Head of caudate nucleus (tissue), 42 donors: ENCODE results near the gene TNIK.

Experiments
- DNase-seq, 42 donors: peaks; one replicate each; pipeline versions ENCODE4 v3.0.0 to v3.0.0-alpha.2; 2020 to 2021; ENCODE audit warnings: mixed read lengths in 7 of 42
- intact Hi-C: fragments of 100-400 bp; cut with DNase I; formaldehyde crosslinking; loops from one replicate; pipeline ENCODE4 v1.15.0; 2022

Gene TNIK

GRCh38 chr3:171284308-171285075 is 175.7 kb downstream of the TNIK start:
- intact Hi-C loops, result no loop called here
- DNase-seq, result peak in 2 of 42 donors; percentile 15 to 62

GRCh38 chr3:171283848-171284222 is 176.4 kb downstream of the TNIK start:
- DNase-seq, result no peak
- intact Hi-C loops, result no loop called here

- intact Hi-C loops, result no loop called here
- DNase-seq, result peak in 11 of 42 donors; percentile 14 to 46 (median 30)
Measured at GRCh38 chr3:171283183-171283847, 176.9 kb downstream of the TNIK start.

- DNase-seq, result peak in 1 of 42 donors; percentile 30
Measured at GRCh38 chr3:171282041-171282440, 178.2 kb downstream of the TNIK start.

DNA sequence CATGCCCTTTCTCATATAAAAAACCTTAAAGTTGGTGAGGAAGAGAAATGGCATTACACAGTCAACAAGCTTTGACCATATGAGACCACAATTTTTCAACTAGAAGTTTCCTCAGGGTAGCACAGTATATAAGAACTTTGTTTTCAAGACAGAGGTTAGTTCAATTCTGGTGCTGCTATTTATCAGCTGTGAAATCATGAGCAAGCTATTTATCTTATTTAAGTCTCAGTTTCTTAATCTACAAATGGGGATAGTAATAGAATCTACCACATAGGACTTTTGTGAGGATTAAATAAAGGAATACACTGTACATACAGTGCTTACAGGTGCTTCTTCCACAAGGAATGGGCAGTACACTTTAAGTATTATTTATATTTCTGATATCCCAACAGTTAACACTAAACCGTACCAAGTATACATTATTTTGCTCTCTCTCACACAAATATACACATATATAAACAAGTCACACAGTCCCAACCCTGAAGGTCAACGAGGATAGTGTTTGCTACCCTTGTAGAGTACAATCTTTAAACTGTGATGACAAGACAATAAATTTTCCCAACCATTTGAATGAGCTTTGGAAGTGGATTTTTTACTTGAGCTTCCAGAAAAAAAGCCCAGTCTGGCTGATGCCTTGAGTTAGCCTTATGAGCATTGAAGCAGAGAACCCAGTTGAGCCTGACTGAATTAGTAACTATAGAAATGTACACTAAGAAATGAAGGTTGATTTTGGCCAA is 178.8 kb downstream of the TNIK start:
- no peak for DNase-seq
- intact Hi-C loops, result no loop called here

More at GRCh38 chr3:171282041-171282440, 178.2 kb downstream of the TNIK start:
- intact Hi-C loops, result no loop called here

- intact Hi-C loops, result no loop called here
- no peak for DNase-seq
Measured at GRCh38 chr3:171279972-171280371, 180.2 kb downstream of the TNIK start.

DNA sequence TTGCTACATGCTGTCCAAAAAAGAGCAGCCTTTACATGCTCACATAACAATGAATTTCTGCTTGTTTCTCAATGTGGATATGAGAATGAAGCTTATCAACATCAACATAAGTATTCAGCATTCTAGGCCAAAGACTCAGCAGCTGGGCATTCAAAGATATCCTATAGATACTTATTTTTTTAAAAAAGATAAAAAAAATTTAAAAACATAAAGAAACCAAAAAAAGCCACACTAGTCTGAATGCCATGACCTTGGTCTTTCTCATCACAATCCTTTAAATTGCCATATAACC is 182.0 kb downstream of the TNIK start:
- no peak for DNase-seq
- intact Hi-C loops, result no loop called here

DNA sequence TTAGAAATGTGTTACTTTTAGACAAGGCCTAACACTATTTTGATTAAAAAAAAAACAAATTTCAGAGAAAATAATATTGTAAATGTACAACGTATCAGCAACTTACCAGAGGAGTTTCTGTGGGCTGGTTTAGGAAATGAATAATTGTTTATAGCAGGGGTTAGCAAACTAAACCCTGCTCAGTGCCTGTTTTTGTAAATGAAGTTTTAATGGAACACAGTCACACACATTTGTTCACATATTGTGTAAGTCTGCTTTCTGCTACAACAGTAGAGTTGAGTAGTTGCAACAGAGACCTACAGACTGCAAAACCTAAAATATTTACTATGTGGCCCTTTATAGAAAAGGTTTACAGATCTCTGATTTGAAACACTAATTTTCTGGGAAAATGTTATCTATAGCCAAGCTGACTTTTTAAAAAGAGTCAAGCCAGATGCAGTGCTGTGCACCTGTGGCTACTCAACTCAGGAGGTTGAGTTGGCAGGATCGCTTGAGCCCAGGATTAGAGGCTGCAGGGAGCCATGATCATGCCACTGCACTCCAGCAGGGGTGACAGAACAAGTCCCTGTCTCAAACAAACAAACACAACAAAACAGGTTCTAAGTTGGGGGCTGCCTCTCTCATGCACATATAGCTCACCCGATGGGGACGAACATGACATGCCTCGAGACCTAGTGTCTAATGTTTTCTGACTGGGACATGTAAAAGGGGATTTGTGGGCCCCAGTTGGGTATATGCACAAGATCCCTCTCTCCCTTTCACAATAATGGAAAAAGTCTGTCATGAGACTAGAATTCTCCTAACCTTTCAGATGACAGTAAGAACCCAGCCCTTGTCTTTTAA is 182.5 kb downstream of the TNIK start:
- DNase-seq, result no peak
- intact Hi-C loops, result no loop called here

DNA sequence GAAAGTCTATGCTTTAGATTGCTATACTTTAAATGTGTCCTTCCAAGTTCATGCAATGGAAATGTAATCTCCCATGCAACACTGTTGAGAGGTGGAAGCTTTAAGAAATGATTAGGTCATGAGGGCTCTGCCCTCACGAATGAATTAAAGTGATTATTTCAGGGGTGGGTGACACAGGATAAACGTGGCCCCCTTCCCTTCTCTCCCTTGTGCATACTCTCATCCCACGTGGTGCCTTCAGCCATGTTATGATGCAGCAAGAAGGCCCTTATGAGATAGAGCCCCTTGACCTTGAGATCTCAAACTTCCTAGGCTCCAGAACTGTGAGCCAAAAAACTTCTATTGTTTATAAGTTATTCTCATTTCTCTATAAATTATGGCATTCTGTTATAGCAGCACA is 183.3 kb downstream of the TNIK start:
- intact Hi-C loops, result no loop called here
- DNase-seq, result no peak

GRCh38 chr3:171274222-171274621 is 186.0 kb downstream of the TNIK start:
- intact Hi-C loops, result no loop called here

GRCh38 chr3:171270541-171270940 is 189.7 kb downstream of the TNIK start:
- no peak for DNase-seq
- intact Hi-C loops, result no loop called here

More at GRCh38 chr3:171274222-171274621, 186.0 kb downstream of the TNIK start:
- DNase-seq, result no peak

DNA sequence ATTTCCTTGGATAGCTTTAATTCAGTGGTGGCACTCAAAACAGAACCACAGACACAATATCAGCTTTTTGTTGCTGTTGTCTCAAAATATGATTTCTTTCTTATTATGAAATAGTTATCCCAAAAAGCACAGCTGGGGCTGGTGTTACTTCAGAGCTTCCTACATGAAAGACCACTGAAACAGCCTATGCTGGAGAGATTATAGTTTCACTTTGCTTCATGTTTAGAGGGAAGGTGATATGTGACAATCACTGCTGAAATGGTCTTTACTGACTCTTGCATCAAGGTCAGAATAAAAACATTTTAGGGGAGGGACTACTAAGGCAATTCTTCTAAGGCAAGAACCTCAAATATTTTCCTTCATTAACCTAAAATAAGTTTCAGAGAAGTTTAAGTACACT is 190.7 kb downstream of the TNIK start:
- DNase-seq, result no peak

DNA sequence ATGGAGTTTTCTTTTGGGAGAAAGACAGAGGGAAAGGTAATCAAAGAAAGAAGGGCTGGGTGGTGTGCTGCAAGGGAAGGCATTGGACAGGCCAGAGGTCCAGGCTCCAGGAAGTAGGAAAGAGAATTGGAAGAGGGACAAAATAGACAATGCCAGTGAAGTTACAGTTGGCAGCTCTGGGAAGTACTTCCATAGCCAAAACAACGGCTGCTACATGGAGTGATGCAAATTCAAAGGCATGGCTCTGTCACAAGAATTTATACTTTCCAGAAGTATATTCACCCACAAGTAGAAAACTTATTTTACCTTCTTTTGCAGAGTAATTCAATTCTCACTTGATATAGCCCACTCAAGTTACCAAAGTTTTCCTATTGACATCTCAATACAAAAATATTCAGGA is 191.5 kb downstream of the TNIK start:
- intact Hi-C loops, result no loop called here
- no peak for DNase-seq

More for the DNA sequence above, 190.7 kb downstream of the TNIK start:
- intact Hi-C loops, result no loop called here

DNA sequence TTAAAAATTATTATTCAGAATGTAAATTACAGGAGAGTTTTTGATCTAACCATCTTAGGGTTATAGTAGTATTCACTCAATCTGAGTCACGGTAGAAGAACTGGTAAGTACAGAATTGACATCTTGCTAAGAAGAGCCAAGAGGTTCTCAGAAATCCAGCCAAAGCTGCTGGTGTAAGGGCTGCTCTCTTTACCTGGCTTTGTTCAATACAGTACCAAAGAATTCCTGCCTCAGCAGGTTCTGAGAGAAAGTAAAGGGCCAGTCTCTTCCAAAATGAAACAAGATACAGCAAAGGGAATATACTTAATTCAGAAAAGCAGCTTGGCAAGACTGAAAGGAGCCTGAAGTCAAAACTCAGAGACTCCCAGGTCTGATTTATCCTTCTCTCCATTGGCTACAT is 193.1 kb downstream of the TNIK start:
- intact Hi-C loops, result no loop called here
- DNase-seq, result no peak

DNA sequence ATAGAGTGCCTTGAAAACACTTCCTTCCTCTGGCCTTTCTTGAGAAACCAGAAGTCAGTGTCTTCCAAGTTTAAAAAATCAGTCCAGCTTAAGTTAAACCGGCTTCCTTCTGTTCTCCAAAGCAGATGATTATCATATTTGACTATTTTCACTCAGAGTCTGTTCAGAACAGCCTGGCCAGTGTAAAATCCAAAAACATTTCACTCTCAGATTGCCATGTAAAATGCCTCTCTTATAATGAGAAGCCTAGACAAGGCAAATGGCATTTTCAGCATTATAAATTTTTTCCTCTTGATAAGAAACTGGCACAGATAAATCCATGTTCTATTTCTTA is 193.5 kb downstream of the TNIK start:
- intact Hi-C loops, result no loop called here
- DNase-seq, result no peak

- intact Hi-C loops, result no loop called here
- DNase-seq, result peak in 9 of 42 donors; percentile 12 to 53 (median 27)
Measured at GRCh38 chr3:171266034-171266739, 194.0 kb downstream of the TNIK start.

DNA sequence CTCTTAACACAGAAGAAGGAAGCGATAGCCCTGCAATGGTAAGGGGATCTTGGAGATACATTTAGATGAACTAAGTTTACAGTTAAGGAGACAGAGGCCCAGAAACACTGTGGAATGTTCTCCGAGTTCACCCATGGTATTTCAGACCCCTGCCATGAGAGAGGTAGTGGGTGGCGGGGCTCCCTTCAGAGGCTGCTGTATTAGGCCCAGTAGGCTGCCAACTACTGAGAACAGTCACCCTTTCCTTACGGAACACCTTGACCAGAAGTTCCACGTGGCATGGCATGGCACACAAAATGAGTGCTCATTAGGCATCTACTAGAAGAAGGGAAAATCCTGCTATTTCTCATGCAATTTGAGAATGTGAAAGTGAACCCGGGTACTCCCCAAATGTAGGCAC is 195.4 kb downstream of the TNIK start:
- intact Hi-C loops, result no loop called here
- DNase-seq, result no peak

DNA sequence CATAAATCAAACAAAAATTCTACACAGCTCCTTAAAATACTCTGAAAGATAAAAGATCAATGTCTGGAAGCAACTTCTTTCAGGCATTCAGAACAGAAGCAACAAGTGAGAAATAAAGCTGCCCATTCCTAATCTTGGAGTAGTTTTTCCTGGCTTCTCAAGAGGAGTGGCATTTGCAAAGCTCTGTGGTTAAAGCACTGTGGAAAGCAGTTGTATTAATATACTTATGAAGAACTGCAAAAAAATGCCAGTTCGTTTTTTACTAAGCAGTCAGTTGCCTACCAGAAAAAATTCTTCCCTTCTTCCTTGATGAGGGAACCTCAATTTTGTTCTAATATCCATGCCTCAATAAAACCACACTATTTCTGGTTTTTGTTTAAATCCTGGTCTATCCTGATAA is 197.8 kb downstream of the TNIK start:
- DNase-seq, result no peak

GRCh38 chr3:171261487-171261886 is 198.7 kb downstream of the TNIK start:
- DNase-seq, result no peak
- intact Hi-C loops, result no loop called here

More for the DNA sequence above, 197.8 kb downstream of the TNIK start:
- intact Hi-C loops, result no loop called here
